Fibroblast of lung (primary cell): Measurements from ENCODE around the gene ZC3H12C.

ENCODE experiments used
- CTCF ChIP-seq, 2 donors: IDR thresholded peaks in 1 of 2; conservative IDR thresholded peaks in 1 of 2; 1 replicate in 1 of 2; 2 replicates in 1 of 2; pipeline ENCODE4 v1.5.1; 2011 to 2012; ENCODE audit warnings: low read length in 2 of 2, control low read depth in 1 of 2, inconsistent platforms in 1 of 2, low read depth in 1 of 2, mild to moderate bottlenecking in 1 of 2
- EZH2 ChIP-seq: IDR thresholded peaks from 2 replicates; pipeline ENCODE4 v1.5.1; 2012; ENCODE audit warnings: low read length, control low read depth, mild to moderate bottlenecking; ENCODE audit errors: missing control alignments

DNA sequence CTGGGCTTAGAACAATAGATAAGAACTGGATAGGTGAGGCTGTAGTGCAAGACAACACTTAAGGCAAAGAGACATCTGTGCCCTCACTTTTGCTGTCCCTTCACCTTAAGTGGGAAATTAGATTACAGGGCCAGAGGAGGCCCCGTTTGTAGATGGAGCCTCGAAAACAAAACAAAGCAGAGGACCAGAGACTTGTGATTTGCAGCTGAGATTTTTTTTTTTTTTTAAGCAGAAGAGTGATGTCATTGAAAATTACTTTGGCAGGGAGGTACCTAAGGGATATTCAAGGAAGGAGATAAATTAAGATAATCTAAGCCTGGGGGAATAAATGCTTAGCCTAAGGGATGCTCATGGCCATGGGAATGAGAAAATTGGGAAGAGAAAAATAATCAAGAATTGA lies 31.4 kb downstream of the ZC3H12C start:
- TF ChIP-seq CTCF (conservative IDR thresholded peaks at IDR 0.05 in 1 of 2, IDR thresholded peaks at IDR 0.05 in 1 of 2; ENCODE audit: low read depth in 1 of 2, low read length in 2 of 2): no peak
- no peak for TF ChIP-seq EZH2
